ENCODE results near the gene RIPOR3.
"Not testable (repeated sequence)": the region's sequence is repeated elsewhere in the genome, so short reads cannot be mapped to it uniquely, and the experiment has no call there.

RIPOR3 gene

DNA sequence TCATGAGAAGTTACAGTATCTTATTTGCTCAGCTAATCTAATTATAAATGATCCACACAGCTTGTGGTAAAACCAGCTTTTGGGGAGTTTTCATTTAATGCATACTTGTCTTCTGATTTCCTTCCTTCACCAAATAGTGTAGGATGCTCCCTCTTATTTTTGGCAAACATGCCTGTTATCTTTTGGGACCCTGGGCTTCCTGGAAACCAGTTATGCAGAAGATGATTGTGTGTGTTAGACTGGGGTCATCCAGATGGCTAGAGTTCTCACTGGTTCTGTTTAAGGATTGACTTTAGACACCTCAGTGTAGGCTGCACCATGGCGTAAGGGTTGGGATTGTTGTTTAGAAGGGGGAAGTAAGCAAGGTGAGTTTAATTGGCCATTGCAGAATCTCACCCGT lies 119.9 kb downstream of the RIPOR3 start:
- DNase-seq (ENCODE audit: low spot score), result no peak
- TF ChIP-seq, protein P1, sequence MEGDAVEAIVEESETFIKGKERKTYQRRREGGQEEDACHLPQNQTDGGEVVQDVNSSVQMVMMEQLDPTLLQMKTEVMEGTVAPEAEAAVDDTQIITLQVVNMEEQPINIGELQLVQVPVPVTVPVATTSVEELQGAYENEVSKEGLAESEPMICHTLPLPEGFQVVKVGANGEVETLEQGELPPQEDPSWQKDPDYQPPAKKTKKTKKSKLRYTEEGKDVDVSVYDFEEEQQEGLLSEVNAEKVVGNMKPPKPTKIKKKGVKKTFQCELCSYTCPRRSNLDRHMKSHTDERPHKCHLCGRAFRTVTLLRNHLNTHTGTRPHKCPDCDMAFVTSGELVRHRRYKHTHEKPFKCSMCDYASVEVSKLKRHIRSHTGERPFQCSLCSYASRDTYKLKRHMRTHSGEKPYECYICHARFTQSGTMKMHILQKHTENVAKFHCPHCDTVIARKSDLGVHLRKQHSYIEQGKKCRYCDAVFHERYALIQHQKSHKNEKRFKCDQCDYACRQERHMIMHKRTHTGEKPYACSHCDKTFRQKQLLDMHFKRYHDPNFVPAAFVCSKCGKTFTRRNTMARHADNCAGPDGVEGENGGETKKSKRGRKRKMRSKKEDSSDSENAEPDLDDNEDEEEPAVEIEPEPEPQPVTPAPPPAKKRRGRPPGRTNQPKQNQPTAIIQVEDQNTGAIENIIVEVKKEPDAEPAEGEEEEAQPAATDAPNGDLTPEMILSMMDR (IDR thresholded peaks at IDR 0.05; ENCODE audit: extremely low read depth, insufficient read depth, missing control alignments), result no peak
- in situ Hi-C loops (cut with MboI; ENCODE audit: low pct_unique_long_range_greater_than_20kb, low sequenced_read_pairs, unreplicated experiment), result loop anchor here (5.0 to 10.0 kb wide), 3 partner anchors 57 to 387 kb away; partner anchors contain the start of gene PTPN1

GRCh38 chr20:50569864-50570836 lies 121.2 kb downstream of the RIPOR3 start:
- in situ Hi-C loops (cut with MboI; ENCODE audit: low pct_unique_long_range_greater_than_20kb, low sequenced_read_pairs, unreplicated experiment), result loop anchor here (5.0 to 10.0 kb wide), 3 partner anchors 55 to 385 kb away; partner anchors contain the start of gene PTPN1
- DNase-seq (ENCODE audit: low spot score), result peak; percentile 78
- TF ChIP-seq, protein P1 (IDR thresholded peaks at IDR 0.05; ENCODE audit: extremely low read depth, insufficient read depth, missing control alignments), result peak; percentile 76

- in situ Hi-C loops (cut with MboI; ENCODE audit: low pct_unique_long_range_greater_than_20kb, low sequenced_read_pairs, unreplicated experiment), result not testable (repeated sequence)
Measured at GRCh38 chr20:50569487-50569863, 121.9 kb downstream of the RIPOR3 start.

DNA sequence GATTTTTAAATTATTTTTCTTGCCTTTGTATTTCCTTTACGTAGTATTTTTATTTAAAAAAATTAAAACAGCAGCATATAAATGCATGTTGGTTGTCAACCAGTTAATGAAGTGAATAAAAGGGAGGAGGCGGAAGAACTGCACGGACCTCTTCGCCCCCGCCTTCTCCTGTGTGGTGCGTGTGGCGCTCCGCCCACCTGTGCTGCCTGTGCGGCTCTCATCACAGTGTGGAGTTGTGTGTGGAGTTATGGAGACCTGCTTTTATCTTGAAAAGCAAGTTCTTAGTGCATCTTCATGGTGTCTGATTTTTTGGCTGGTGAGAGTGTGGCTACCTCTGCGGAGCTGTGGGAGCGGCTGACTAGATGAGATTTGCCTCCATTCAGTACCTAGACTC lies 122.8 kb downstream of the RIPOR3 start:
- in situ Hi-C loops (cut with MboI; ENCODE audit: low pct_unique_long_range_greater_than_20kb, low sequenced_read_pairs, unreplicated experiment), result no loop called here
- TF ChIP-seq, protein P1 (IDR thresholded peaks at IDR 0.05; ENCODE audit: extremely low read depth, insufficient read depth, missing control alignments), result no peak
- DNase-seq (ENCODE audit: low spot score), result no peak

More at GRCh38 chr20:50569487-50569863, 121.9 kb downstream of the RIPOR3 start:
- not testable (repeated sequence) for DNase-seq (ENCODE audit: low spot score)

DNA sequence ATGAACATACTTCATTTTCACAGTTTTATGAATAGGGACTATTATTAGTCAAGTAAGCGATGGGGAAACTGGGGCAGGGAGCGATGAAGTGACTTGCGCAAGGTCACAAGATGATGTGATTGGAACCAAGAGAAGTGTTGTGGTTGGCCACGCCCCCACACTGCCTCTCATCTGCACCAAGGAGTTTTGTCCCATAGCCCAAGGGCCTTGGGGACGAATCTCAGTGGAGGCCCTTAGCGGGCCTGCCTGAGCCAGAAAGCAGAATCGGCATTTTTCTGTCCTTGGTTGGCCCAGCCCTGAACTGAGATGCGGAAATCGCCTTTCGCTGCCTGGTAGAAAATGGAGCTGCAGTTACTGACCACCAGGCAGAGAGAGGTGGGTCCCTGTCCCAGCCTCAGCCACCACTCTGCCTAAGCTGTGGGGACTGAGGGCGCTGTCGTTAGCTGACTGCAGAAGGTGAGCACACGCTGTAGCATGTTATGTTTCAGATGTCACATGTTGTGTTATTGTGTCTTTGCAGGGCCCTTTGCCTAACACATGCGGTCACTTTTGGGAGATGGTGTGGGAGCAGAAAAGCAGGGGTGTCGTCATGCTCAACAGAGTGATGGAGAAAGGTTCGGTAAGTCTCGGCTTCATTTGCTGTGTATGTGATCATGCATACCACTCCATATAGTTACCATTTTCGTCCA lies 123.3 kb downstream of the RIPOR3 start:
- DNase-seq (ENCODE audit: low spot score), result no peak
- TF ChIP-seq, protein P1 (IDR thresholded peaks at IDR 0.05; ENCODE audit: extremely low read depth, insufficient read depth, missing control alignments), result no peak
- in situ Hi-C loops (cut with MboI; ENCODE audit: low pct_unique_long_range_greater_than_20kb, low sequenced_read_pairs, unreplicated experiment), result no loop called here

DNA sequence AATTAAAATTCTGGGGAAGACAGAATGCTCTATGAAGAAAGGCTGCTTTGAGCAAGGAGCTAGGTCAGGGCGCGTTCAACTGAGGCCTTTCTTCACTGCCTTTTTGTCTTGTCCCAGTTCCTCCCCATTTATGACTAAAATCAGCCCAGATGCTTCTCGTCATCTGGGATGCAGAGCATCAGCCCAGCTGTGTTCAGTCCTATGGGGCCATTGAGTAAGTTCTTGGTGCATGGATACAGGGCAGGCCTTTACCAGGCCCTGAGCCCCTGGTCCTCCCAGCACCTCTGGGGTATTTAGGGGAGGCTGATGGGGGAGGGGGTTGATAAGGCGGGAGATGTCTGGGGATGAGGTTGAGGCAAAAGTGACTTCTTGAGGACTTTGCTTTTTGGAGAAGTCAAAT lies 125.5 kb downstream of the RIPOR3 start:
- no peak for DNase-seq (ENCODE audit: low spot score)
- in situ Hi-C loops (cut with MboI; ENCODE audit: low pct_unique_long_range_greater_than_20kb, low sequenced_read_pairs, unreplicated experiment), result no loop called here
- TF ChIP-seq, protein P1 (IDR thresholded peaks at IDR 0.05; ENCODE audit: extremely low read depth, insufficient read depth, missing control alignments), result no peak

Measured in GM13977 (cell line).